Right forelimb (tissue), 1 donor: ENCODE measurements around the gene TDRD1.
"Not testable (repeated sequence)": the region's sequence is repeated elsewhere in the genome, so short reads cannot be mapped to it uniquely, and the experiment has no call there.

Experiments
- DNase-seq: peaks from one replicate; pipeline ENCODE4 v3.0.0-alpha.2; 2018

Gene TDRD1

DNA sequence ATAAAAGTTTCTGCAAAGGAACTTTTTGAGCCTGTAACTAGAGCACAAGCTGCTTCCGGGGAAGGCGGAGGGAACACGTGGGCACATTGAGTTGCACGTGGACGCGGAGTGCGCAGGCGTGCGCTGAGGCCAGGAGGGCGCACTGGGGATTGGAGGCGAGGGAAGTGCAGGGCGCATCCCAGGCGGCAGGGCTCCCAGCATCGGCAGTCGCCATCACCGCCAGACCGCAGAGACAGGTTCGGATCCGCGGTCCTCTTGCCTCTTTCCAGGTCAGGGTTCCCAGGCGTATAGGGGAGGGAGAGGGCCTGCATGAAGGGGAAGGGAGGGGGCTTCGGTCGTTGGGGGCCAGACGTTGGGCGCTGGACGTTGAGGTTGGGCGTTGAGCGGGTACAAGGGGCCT, at the start of gene TDRD1:
Gene TDRD1 (plus strand): TSS at position 206 of the 400 bp plus-strand sequence. CDS start 8,479 bp downstream, outside the sequence.
- no peak for DNase-seq

- no peak for DNase-seq
These were observed 48.1 kb upstream of the TDRD1 start for GRCh38 chr10:114131094-114131493.

GRCh38 chr10:114135476-114135875, 43.7 kb upstream of the TDRD1 start:
- DNase-seq = no peak

GRCh38 chr10:114138581-114138980, 40.6 kb upstream of the TDRD1 start:
- no peak for DNase-seq

GRCh38 chr10:114140036-114140435, 39.1 kb upstream of the TDRD1 start:
- no peak for DNase-seq

DNA sequence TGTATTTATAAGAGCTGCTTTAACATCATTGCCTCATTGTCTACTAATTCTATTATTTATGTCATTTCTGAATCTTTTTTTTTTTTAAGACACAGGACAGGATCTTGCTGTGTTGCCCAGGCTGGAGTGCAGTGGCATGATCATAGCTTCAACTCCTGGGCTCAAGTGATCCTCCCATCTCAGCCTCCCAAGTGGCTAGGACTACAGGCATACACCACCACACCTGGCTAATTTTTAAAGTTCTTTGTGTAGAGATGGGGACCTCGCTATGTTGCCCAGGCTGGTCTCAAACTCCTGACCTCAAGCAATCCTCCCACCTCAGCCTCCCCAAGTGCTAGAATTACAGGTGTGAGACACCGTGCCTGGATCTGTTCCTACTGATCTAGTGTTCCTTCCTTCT, 38.3 kb upstream of the TDRD1 start:
- DNase-seq = not testable (repeated sequence)

- DNase-seq = no peak
These were observed 37.1 kb upstream of the TDRD1 start for GRCh38 chr10:114142018-114142417.

- DNase-seq = no peak
These were observed 36.0 kb upstream of the TDRD1 start for GRCh38 chr10:114143160-114143559.

GRCh38 chr10:114149476-114149875, 29.7 kb upstream of the TDRD1 start:
- not testable (repeated sequence) for DNase-seq

DNA sequence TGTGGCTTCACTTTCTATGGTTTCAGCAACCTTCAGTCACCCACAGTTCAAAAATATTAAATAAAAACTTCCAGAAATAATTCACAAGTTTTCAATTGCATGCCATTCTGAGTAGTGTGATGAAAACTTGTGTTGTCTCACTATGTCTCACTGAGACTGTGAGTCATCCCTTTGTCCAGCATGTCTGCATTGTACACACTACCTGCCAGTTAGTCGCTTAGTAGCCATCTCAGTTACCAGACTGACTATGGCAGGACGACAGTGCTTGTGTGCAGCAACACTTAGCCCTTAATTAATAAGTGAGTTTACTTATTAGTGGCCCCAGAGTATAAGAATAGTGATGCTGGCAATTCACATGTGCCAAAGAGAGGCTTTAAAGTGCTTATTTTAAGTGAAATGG, 27.7 kb upstream of the TDRD1 start:
- DNase-seq = no peak

- no peak for DNase-seq
These were observed 27.3 kb upstream of the TDRD1 start for GRCh38 chr10:114151892-114152291.

- no peak for DNase-seq
These were observed 21.2 kb upstream of the TDRD1 start for GRCh38 chr10:114157912-114158311.

- DNase-seq = no peak
These were observed 16.1 kb upstream of the TDRD1 start for GRCh38 chr10:114163062-114163461.

- no peak for DNase-seq
These were observed 13.1 kb upstream of the TDRD1 start for GRCh38 chr10:114166043-114166442.

GRCh38 chr10:114166494-114166893, 12.7 kb upstream of the TDRD1 start:
- no peak for DNase-seq

DNA sequence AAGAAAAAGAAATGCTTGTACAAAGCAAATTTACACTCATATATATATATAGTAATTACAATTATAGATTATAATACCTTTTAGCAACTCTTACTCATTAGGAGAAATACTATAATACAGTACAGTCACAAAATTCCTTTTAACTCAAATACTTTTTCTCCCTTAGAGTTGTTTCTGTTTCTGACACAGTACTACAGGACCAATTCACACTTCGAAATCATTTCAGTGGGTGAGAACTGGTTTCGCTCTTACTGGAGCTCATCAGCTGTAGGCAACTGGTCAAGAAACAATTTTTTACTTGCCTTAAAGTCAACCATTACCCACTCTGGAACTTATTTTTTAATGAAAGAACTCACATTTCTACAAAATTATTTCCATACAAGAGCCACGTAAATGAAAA, 11.2 kb upstream of the TDRD1 start:
- DNase-seq = no peak

GRCh38 chr10:114168450-114169009, 10.6 kb upstream of the TDRD1 start:
- DNase-seq = no peak

DNA sequence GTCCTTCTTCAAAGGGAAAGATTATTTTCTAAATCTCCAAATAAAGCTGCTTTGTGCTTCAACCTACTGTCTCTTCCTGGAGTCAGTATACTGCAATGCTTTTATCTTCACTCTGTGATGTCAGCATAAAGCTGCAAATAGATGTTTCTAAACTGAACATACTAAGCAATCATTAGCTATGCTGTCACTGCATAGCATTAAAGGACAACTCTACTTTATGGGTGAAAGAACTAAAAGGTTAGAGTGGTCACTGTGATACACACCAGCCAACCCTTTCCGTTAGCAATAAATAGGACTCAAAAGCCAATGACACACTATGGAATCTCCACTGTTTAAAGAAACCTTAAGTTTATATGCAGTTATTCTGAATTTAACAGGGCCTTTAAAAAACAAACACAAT, 6.9 kb upstream of the TDRD1 start:
- no peak for DNase-seq

DNA sequence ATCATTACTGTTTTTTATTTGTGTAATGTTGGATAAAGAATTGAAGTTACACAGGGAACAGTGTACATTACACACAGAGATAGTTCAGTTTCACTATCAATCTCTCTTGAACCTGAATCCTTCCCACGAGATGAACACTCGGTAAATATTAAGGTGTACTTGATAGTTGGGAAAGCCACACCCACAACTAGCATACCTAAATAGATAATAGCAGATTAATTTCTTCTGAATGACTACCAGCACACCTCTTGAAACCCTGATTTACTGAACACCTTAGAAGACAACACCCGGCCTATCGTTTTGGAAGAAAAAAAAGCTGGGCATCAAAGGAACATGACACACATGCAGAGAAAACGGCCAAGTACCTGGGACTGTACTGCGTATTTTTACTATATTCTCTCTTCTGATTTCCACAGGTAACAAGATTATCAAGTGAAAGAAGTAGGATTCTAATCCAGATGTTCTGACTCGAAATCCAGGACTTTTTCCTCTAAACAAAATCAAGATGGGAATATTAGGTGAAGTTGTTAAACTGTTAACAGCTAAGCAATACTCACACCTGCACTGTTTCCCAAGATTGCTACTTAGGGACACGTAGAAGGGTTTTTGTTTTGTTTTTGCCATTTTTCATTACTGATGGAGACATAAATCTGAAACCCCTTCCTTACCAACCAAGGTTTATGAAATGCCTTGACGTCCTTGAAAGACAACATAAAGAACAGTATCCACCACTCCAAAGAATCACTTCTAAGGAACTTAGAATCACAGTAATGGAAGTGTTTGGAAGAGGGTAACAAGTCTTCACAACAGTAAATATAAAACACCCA, 6.2 kb upstream of the TDRD1 start:
- DNase-seq = no peak

DNA sequence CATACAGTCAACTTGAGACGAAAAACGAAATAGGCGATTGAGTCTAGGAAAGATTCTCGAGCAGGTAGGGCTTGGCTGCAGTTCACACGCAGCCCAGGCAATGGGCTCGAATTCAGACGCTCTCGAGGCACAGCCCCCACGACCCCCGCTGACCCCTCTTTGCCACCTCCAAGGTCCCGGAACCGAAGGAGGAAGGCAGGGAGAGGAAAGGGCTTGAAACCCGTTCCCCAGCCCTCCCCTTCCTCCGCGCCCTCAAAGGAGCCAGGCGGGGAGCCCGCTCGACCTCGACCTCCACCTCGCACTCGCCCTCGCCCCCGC, 5.6 kb upstream of the TDRD1 start:
- DNase-seq = no peak

DNA sequence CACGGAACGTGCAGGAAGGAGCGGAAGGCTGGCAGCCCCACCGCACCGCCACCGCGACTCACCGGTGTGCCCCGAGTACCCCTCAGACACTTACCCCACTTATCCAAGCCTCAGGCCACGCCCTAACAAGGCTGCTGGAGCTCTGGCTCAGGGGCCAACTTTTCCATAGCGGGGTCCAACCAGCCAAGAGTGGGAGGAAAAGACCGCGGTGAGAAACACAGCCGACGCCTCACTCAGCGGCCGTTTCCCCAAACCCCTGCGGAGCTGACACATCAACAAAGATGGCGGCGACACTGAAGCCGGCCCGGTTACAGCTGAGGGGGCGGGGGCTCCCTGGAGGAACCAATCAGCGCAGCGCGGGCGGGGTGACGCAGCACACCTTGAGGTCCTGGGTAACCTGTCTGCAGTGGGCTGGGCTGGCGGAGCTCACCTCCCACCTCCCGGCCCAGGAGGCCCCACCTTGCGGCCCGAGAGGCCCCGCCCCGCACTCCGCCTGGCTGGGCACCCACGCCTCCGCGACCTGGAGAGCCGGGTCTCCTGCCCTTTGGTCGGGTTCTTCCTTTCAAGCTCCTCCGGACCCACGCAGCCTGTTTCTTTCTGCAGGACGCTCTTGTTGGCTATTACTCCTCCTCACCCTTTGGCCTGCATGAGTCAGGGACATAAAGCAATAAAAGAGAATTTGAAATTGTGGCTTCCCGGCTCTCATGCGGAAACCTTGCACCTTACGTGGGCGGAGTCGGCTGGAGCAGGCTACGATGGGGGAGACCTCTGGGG, 5.0 kb upstream of the TDRD1 start, which contains the start of gene CCDC186:
Gene CCDC186 (minus strand): TSS at position 283 of the 774 bp plus-strand sequence. CDS start 10,935 bp downstream, outside the sequence.
- peak; percentile 93 for DNase-seq

- DNase-seq = peak; percentile 59
These were observed 4.4 kb upstream of the TDRD1 start for GRCh38 chr10:114174695-114175188.

DNA sequence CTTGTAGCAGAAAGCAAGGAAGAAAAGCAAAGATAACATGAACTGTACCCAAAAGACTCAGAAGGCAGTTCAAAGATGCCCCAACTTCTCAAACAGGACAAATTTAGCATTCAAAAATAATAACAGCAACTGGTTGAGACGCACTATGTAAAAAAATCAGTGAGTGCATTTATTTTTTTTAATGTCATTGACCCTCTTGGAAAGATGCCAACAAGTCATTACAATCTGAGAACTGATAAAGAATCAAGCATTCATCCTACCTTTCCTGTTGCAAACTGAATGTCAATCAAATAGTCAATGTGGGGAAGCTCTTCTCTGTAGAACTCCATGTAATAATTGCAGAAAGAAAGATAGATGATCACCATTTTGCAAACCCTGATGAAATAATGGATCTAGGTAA, 3.5 kb upstream of the TDRD1 start:
- DNase-seq = no peak

DNA sequence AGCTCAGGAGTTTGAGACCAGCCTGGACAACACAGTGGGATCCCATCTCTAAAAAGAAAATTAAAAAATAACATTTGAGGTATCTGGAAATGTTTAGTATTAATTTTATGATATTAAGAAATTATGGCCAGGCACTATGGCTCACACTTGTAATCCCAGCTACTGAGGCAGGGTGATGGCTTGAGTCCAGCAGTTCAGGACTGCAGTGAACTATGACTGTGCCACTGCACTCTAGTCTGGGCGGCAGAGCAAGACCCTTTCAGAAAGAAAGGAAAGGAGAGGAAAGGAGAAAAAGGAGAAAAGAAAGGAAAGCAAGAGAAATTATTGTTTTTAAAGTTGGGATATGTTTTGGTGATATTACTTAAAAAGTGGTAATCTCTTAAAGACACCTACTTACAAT, 2.6 kb upstream of the TDRD1 start:
- DNase-seq = no peak
